GM18498 (cell line): Measurements from ENCODE around the gene SLC38A3.

ENCODE experiments used
- ATAC-seq: cut with Tn5 transposase; IDR thresholded peaks from one replicate; pipeline ENCODE4 v1.9.1; 2021; ENCODE audit warnings: mild to moderate bottlenecking, moderate library complexity; ENCODE audit not compliant: unreplicated experiment

SLC38A3 gene

DNA sequence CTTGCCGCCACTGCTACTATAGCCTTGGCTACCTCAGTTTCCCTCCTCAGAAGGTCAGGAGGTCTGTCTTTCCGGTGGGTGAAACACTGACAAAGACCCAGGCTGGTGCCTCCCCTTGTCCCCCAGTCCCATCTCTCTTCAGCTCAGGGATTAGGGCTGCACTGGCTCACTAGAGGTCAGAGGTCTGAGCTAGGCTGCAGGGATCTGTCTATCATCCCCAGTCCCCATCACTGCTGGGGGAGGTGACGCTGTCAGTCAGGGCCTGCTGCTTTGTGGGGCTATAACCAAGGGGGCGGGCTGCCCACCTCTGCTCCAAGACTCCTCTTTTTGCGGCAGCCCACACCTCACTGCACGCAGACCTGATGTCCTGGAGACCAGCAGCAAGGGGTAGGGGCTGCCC, 36.3 kb upstream of the SLC38A3 start:
- no peak for ATAC-seq

GRCh38 chr3:50169232-50169832, 35.7 kb upstream of the SLC38A3 start:
- no peak for ATAC-seq

- ATAC-seq = no peak
Measured at GRCh38 chr3:50169858-50170257, 35.2 kb upstream of the SLC38A3 start.

- no peak for ATAC-seq
Measured at GRCh38 chr3:50170689-50171088, 34.4 kb upstream of the SLC38A3 start.

- no peak for ATAC-seq
Measured at GRCh38 chr3:50171540-50172301, 33.4 kb upstream of the SLC38A3 start.

GRCh38 chr3:50172626-50173220, 32.3 kb upstream of the SLC38A3 start:
- ATAC-seq = no peak

- ATAC-seq = no peak
Measured at GRCh38 chr3:50173685-50174516, 31.2 kb upstream of the SLC38A3 start.

DNA sequence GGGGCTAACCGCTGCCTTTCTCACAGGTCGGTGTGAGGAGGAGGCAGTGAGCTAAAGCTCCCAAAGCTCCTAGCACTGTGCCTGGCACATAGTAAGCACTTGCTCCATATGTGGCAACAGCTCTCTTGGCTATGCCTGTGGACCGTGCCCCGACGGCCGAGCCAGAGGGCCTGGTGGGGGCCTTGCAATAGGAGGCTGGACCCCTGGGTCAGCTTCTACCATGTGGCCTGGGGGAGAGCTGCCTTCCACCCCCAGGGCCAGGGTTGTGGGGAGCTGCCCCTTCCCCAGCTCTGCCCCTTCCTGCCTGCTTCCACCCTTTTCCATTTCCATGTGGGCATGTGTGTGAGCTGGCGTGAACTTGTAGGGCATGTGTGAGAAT, 30.6 kb upstream of the SLC38A3 start:
- ATAC-seq = no peak

GRCh38 chr3:50174947-50175524, 30.0 kb upstream of the SLC38A3 start:
- no peak for ATAC-seq

- ATAC-seq = no peak
Measured at GRCh38 chr3:50177346-50177745, 27.7 kb upstream of the SLC38A3 start.

- no peak for ATAC-seq
Measured at GRCh38 chr3:50179710-50180109, 25.4 kb upstream of the SLC38A3 start.

DNA sequence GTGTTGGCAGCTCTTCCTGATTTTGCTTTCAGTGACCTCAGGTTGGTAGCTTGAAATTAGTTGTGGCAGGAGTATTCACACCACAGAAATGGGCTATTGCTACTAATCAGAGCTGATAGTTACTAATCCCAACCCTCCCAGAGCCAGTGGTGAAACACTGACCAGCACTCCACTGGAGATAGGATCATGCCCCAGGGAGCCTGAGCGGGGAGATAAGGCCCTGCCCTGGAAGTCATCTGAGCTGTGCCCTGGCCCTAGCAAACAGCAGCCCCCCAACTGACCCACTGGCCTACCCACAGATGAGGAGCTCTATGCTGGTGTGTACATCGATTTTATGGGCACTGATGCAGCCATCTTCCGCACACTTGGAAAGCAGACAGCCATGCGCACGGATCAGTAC, 23.1 kb upstream of the SLC38A3 start:
- ATAC-seq = no peak

GRCh38 chr3:50182533-50183099, 22.5 kb upstream of the SLC38A3 start:
- no peak for ATAC-seq

- ATAC-seq = no peak
Measured at GRCh38 chr3:50183755-50184154, 21.3 kb upstream of the SLC38A3 start.

DNA sequence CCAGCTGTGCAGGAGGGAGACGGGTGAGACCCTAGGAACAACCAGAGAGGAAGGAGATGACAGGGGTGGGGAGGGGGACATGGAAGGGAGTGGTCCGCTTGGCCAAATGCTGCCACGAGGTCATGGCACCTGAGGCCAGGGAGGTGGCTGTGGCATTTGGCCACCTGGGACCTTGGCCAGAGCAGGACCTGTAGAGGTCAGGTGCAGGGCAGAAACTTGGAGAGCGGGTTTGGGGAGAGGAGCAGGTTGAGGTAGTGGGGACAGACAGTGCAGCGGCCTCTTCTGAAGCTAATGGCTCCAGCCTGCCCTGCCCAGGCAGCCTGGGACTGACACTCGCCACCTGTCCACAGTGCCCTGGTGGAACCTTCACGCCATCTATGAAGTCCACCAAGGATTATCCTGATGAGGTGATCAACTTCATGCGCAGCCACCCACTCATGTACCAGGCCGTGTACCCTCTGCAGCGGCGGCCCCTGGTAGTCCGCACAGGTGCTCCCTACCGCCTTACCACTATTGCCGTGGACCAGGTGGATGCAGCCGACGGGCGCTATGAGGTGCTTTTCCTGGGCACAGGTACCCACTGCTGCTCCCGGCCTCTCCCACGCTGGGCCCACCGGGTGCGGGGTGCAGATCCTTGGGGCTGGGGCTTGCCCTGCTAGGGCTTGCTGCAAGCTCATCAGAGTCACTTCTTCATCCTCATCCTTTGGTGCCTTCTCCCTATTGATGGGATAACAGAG, 20.7 kb upstream of the SLC38A3 start:
- ATAC-seq = no peak

DNA sequence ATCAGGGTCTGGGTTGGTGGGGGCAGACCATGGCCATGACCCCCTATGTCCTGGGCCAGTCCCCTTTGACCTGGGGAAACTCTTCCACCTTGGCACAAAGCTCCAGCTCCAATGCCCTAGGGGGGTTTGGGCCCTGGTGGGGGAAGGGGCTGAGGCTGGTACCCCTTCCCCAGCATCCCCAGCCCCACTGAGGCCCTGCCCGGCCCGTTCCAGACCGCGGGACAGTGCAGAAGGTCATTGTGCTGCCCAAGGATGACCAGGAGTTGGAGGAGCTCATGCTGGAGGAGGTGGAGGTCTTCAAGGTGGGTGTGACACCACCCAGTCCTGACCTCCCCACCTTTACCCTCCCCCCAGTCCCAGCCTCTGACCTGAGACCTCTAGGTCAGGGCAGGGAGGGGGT, 19.8 kb upstream of the SLC38A3 start:
- no peak for ATAC-seq

DNA sequence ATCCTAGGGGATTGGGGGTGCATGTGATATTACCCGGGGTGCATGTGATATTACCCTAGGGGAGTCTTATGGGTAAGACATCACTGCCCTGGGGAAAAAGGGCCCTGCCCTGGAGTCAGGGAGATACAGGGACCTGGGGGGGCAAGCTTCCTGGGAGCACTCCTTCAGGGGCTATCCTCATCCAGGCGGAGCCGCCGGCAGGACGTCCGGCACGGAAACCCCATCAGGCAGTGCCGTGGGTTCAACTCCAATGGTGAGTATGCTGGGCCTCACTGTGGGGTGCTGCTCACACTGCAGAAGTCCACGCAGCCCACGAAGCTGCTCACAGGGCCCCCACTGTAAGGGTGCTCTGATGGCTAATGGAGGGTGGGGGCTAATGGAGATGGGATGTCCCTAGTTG, 19.0 kb upstream of the SLC38A3 start:
- ATAC-seq = no peak

- no peak for ATAC-seq
Measured at GRCh38 chr3:50187750-50188149, 17.3 kb upstream of the SLC38A3 start.

GRCh38 chr3:50189274-50189673, 15.8 kb upstream of the SLC38A3 start:
- no peak for ATAC-seq

DNA sequence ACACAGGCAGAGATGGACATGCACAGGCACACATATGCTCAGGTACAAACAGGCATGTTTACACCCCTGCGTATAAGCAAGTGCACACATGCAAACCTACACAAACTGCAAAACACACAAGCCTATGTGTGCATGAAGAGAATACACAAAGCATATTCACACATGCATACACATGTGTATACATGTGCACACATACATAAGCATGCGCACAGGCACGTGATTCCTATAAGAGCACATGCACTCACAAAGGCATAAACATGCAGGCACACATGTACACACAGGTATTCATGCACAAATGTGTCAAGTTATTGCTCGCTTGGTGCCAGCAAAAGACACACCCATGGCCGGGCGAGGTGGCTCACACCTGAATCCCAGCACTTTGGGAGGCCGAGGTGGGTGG, 15.1 kb upstream of the SLC38A3 start:
- no peak for ATAC-seq
